Stimulated activated CD8-positive, alpha-beta memory T cell treated with anti-CD3 and anti-CD28 coated beads, Interleukin-15, amount 100 ng/mL, for 24 hours (primary cell): ENCODE results near the gene F2R.
"Not testable (repeated sequence)": the region's sequence is repeated elsewhere in the genome, so short reads cannot be mapped to it uniquely, and the experiment has no call there.

ENCODE experiments used
- DNase-seq: peaks from one replicate; pipeline ENCODE4 v3.0.0-alpha.2; 2020; ENCODE audit warnings: low read depth

F2R gene

DNA sequence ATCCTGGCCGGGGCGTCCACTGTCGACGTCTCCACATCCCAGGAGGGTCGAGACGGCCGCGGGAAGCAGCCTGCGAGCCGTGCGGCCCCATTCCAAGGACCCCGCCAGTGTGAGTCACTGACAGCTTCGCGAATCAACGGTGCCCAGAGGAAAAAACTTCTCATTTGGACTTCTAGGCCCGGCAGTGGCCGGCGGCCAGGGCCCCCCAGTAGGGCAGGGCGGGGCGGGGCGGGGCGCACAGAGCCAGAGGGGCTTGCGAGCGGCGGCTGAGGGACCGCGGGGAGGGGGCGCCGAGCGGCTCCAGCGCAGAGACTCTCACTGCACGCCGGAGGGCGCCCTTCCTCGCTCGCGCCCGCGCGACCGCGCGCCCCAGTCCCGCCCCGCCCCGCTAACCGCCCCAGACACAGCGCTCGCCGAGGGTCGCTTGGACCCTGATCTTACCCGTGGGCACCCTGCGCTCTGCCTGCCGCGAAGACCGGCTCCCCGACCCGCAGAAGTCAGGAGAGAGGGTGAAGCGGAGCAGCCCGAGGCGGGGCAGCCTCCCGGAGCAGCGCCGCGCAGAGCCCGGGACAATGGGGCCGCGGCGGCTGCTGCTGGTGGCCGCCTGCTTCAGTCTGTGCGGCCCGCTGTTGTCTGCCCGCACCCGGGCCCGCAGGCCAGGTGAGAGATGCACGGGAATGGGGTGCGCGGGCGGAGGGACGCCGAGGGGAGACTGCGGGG is at the start of gene F2R:
F2R (plus strand) TSS at position 391 of the 720 bp plus-strand sequence; CDS start at position 573, 182 bp downstream.
- DNase-seq: no peak

DNA sequence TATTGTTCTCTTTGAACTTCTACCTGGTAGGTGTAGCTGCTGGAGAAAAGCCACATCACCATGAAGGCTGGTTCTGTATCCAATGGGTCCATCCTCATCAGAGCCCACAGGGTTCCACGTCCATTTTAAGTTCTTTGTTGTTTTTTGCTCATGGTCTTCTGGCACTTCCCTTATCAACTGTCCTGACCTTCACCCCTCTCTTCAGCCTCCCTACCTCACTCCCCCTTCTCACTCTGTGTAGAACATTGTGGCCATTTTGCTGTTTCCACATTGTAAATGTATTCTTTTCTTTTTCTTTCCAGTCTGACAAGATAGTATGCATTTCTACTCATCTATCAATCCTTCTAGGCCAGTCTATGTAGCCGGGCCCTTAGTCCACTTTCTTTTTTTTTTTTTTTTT is 48.4 kb upstream of the F2R start:
- no peak for DNase-seq

DNA sequence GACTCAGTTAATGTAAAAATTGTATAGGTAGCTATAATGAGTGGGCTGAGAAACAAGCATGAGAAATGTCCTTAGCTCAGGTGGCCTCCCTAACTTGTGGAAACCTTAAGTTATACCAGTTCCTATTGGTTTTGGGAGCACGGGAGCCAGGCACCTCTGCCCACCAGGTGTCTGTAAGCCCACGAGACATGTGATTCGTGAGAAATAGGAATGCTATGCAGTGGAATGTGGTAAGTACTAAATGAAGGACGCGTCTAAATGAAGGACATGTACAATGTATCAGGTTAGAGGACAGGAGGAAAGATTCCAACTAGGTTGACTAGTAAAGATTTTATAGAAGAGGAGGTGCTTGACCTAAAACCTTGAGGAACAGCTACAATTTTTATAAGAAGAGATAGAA is 46.7 kb upstream of the F2R start:
- no peak for DNase-seq

DNA sequence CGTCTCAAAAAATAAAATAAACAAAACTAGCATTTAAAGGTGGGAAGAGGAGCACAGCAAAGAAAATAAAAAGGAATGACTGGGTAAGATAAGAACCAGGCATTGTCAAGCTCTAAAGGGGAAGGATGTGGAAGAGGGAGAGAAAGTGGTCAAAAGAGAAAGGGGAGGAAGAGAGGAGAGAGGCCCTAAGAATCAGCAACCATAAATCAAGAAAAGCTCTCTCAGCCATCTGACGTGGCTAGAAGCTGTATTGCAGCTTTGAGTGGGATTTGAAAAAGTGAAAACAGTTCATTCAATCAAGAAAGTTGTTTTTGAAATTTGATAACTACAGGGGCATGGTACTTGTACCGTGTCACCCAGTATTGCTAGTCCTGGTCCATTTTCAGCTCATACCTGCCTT is 45.4 kb upstream of the F2R start:
- no peak for DNase-seq

DNA sequence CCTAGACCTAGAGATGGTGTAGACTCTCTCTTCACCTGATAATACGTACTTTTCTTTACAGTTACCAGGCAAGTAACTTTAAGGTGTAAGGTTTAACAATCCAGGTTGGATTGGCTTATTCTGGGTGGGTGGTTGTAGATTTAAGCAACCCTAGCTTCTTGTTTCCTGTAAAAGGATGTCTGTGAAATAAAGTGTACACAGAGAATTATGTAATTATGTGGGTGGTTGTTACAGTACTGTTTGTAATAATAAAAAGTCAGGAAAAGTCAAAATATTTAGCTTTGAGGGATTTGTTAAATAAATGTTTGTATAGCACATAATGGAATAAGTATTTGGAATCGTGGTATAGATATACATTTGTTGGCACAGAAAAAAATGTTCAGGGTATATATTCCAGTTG is 43.7 kb upstream of the F2R start:
- no peak for DNase-seq

DNA sequence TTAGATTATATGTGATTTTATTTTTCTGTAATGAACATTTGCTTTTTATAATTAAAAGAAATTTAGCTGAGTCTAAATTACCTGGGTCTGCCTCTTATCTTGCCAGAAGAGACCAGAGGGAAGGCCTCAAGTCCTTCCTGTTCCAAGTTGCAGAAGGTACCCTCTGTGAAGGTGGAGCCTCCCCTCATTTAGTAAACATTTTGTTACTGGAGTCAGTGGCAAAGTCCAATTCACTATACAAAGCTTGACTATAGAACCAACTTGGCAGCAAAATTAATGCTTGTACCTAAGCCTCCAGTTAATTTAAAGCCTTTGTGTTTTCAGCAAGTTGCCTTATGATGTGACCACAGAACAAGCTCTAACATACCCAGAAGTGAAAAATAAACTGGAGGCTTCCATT is 42.8 kb upstream of the F2R start:
- no peak for DNase-seq

DNA sequence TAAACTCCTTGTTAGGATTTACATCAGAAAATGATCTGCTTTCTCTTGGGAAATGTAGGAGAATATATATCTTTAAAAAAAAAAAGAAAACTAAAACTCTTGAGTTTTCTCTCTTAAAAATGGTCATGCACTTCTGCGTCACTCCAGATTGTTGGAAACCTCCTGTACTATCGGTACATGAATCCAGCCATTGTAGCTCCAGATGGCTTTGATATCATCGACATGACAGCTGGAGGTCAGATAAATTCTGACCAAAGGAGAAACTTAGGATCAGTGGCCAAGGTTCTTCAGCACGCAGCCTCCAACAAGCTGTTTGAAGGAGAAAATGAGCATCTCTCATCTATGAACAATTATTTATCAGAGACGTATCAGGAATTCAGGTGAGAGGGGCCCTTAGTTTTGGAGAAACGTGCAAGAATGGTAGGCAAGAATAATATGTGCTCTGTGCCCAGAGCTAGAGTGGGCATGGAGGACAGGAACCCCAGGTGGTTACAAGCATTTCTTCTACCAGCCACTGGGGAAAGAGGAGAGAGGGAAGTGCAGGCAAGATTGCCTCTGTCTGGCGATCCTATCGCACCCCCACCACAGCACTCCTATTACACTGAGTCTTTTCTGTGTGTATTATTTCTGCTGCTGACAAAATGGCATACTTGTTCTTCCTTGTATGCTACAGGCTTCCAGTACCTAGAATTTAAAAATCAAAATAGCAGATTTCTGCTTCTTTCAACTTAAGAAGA is 41.4 kb upstream of the F2R start:
- no peak for DNase-seq

DNA sequence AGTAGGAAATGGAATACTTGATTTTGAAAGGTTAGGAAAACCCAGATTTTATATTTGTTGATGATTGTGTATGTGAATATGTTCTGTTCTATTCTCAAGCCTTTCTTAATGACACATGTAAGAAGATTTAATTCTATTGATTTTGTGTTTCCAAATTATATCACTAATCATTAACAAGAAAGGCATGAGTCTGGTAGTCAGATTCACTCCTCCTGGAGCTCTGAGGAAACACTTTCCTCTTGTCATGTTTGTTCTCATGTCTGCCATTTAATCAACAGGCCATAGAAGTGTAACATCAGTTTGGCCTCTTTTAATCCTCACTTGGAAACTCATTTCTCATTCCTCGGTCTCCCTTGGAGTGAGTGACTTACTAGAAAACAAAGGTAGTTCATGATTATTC is 40.6 kb upstream of the F2R start:
- DNase-seq: no peak

DNA sequence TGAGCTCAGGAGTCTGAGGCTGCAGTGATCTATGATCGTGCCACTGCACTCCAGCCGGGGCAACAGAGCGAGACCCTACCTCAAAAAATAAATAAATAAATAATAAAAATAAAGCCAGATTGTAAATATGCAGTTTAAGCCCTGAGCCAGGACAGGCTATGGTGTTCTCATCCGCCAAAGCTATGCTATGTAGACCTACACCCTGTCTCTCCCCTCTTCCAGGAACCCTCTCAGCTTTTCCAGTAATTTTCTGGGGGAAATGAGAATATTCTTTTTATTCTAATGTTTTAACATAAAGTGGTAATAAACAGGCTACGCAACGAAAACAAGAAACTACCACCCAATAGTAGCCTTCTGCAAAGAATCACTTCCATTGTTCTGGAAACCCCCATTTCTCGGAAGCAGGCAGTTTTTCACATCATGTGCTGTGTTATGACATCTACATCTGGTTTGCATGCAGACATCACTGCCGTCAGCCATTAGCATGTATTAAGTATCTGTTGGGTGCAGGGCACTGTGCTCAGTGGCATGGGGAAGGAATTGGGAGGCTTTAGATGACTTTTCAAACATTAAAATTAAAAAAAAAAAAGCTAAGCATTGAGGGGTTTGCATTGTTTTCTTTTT is 38.0 kb upstream of the F2R start:
- no peak for DNase-seq

DNA sequence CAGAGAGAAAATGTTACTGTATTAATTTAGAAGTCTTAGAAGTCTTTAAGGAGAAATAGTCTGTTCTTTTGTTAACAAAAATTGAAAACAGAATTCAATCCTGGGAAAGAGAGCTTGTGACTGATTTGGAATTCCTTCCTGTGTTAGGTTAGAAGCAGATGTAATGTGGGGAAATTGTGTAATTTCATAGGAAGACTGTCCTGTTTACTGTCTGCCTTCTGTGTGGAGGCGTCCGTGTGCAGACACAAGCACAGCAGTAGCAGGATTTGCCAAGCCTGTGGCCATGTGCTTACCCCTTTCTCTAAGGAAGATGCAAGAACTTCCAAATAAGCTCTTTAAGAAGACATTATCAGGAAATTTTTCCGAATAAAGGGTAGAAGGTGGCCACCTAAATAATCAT is 36.7 kb upstream of the F2R start:
- no peak for DNase-seq

DNA sequence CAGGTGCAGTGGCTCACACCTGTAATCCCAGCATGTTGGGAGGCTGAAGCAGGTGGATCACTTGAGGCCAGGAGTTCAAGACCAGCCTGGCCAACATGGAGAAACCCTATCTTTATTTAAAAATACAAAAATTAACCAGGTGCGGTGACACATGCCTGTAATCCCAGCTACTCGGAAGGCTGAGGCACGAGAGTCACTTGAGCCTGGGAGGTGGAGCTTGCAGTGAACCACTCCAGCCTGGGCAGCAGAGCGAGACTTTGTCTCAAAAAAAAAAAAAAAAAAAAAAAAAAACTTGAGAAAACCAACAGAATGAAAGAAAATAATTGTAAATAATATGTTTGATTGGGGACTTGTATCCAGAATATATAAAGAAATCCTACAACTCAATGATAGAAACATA is 35.1 kb upstream of the F2R start:
- DNase-seq: not testable (repeated sequence)

DNA sequence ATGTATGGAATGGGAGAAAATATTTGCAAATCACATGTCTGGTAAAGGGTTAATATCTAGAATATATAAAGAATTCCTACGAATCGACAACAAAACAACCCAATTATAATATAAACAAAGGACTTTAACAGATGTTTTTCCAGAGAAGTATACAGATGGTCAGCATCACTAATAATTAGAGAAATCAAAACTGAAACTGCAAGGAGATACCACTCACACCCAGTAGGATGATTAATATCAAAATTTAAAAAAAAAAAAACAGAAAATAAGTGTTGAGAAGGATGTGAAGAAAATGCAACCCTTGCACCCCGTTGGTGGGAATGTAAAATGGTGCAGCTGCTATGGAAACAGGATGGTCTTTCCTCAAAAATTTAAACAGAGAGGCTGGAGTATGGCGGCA is 34.6 kb upstream of the F2R start:
- no peak for DNase-seq

DNA sequence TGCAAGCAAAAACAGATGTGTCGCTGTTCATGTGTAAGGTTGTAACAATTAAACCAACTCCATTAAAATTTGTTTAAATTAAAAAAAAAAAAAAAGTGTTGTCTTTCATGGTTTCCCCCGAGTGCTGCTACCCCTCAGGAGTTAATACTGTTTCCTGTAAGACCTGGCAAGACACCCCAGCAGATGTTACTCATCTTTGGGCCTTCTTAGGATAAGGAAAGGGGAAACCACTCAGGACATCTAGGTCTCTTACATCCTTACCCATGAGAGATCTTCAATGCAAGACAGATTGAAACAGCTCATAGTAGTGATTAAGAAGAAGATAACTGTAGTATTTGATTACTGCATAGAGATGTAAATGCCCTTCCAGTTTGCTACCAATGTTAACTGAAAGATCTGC is 33.5 kb upstream of the F2R start:
- DNase-seq: no peak

DNA sequence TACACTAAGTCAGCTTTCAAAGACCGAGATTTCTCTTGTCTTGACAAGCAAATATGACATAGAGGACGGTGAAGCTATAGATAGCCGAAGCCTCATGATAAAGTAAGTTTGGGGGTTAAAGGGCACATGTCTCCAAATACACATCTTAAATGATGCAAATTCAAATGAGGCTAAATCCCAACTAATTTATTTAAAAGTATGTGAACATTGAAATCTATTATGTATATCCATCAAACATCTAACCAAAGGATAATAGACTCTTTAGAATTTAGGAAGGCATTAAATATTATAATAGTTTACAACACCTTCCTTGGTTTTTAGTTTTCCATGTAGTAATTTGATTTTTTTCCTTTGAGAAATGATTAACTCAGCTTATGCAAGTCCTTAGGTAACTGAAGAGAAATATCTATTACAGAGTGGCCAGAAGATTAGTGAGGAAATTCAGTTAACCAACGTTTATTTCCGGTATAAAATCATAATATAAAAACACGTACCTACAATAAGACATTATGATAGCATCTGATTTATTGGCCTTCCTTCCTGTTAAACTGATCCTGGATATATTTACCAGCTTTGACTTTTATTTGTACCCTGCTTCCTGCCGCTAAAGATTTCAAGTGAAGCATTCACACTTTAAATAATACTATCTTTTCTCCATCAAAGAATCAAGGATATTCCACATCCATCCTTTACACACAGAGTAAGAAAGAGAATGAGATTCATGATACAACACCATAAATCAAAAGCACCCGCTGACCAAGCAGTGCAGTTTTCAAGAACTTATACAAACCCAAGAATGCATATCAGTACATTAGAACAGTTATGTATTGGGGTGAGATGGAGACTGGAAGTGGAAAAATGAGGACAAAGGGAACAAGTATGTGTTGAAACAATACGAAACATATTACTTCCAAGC is 31.9 kb upstream of the F2R start:
- DNase-seq: no peak

DNA sequence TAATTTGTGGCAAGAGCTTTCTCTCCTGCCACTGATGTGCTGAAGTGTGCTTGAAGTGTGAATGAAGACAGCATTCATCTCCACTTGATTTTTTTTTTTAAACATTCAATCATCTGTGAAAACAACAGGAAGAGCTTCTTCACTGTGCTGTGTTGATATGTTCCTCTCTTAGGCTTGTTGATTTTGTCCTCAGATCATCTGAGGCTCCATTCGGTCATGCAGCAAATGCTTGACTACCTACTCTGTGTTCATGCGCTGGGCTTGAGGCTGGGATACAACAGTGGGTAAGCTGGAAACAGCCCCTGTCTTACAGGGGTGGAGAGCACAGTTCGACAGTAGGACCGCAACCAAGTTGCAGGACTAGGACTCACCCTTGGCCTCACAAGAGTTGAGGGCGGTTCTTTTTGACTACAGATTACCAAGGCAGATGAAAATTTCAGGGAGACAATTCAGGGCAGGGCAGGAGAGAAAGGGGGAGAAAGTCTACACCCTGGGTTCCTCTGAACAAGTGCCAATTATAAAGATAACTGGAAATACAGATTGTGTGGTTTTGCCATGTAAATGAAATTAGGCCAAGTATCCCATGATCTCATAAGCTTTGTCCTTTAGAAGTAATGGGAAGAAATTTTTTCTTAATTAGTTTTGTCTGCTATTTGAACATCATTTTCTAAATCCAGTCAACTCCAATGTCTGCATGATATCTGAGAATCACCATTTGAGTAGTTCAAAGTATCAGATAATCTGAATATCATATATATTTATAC is 31.0 kb upstream of the F2R start:
- DNase-seq: no peak

DNA sequence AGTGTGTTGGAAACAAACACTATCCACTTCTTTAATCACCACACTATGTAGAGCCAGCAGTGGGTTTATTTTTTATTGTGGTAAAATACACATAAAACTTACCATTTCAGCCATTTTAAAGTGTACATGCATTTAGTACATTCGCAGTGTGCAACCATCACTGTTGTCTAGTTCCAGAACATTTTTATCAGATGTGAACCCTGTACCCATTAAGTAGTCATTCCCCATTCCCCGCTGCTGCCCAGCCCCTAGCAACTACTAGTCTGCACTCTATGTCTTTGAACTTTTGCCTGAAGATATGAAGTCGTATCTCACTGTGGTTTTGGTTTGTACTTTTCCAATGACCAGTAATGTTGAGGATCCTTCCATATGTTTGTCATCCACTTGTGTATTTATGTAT is 30.2 kb upstream of the F2R start:
- no peak for DNase-seq

DNA sequence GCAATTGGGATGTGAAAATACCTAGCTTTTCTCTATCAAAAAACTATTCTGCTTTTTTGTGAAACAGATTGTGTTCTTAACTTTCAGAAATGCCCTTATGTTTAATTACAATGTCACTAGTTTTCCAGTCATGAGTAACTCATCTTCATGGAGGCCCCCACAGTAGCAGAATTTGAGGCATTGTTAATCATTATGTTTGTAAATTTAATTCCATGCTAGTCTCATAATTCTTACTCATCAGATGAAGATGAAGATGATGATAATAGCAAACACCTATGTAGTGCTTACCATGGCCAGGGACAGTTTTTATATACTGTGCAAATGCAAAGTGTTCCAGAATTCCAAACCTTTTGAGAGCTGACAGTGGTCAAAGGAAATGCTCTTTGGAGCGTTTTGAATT is 27.7 kb upstream of the F2R start:
- DNase-seq: no peak

DNA sequence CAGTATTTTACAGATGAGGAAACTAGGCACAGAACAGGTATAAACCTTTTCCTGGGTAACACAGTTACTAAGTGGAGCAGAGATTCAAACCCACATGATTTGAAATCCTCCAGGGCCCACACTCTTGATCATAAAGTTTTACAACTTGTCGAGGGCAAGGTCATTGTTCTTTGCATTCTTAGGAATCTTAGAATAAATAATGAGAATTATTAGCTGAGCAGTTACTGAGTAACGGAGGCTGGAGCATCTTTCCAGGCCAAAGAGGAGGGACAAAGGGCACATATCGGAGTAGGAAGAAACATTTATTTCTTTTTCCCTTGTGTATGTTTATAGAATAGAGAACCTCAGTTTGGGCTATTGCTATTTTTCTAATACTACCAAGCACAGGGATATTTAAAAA is 27.1 kb upstream of the F2R start:
- DNase-seq: no peak

DNA sequence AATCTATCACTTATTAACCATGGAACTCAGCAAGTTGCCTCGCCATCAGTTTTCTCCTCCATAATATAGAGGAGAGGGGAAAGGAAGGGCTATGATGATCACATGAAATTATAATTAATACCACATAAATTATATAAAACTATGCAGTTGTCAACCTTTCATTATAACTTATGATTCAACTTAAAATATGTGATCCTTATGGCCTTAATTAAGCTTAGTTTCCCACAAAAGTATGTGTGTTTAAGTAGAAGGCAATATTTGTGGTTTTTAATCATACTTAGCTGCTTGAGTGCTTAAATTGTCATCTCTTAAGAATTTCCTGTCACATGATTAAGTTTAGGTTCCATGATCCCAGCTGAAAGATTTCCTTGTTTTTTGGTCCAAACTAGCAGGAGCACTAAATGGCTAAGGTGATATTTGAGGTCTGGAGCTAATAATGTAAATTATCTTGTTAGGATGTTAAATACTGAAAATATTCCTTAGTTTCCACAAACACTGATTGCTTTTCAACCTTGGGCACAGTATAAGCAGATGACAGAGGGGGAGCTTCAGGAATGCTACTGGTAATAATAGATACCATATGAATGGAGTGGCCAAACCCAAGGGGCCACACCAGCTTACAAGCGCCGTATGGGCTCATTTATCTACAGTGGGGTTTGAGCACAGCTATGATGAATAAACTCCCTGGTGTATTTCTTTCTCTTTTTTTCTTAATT is 26.4 kb upstream of the F2R start:
- DNase-seq: no peak

DNA sequence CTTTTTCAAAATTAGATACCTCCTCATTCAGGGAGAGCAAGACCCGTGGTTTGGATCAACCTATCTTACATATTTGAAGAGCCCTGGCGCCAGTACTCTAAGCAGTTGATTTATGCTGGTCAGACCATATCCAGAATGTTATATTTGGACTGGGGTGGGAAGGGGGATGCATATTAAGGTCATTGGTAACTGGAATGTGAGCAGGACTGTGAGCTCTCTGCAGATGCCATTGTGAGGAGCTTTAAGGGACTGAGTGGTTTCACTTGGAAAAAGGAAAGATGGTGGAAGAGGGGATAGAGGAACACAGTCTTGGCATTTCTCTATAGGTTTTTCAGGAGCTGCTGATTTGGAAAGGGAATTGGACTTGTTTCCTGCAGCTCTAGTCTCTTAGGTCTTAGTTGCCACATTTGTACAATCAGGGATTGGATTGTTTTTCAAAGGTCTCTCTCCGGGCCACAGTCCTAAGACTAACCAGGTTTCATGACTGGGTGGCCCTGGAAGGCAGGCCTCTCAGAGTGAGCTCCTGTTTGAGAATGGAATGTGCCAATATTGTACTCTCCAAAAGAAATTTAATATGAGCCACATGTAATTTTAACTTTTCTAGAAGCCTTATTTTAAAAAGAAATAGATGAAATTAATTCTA is 25.8 kb upstream of the F2R start:
- DNase-seq: no peak
